ENCODE measurements around the gene CMTM1.
"Not testable (repeated sequence)": the region's sequence is repeated elsewhere in the genome, so short reads cannot be mapped to it uniquely, and the experiment has no call there.

The CMTM1 gene

DNA sequence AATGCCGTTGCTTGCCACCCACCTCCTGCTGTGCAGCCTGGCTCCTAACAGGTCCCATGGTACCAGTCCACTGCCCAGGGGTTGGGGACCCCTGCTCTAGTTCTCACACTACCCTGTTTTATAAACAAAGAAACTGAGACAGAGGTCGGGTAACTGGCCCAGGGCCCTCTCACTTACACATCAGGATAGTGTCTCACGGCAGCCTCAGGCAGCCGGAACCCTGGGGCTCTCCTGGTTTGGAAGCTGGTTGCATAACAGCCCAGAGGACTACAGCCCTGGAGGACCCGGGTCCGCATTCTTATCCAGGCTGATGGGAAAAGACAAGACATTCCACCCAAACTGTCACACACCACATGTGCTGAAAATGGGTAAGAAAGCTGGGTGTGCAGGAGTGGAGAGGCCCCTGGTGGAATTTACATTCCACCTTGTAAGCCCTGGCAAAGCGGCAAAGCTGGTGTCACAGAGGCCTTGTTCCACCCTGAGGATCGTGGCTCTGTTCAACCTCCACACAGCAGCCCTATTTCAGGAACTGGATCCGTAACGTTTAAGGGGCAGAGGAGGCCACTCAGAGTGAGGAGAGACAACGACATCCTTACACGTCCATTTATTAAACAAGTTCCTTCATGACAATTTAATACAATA is 48.0 kb downstream of the CMTM1 start:
- no peak for DNase-seq (ENCODE audit: low read depth in 2 of 2)

DNA sequence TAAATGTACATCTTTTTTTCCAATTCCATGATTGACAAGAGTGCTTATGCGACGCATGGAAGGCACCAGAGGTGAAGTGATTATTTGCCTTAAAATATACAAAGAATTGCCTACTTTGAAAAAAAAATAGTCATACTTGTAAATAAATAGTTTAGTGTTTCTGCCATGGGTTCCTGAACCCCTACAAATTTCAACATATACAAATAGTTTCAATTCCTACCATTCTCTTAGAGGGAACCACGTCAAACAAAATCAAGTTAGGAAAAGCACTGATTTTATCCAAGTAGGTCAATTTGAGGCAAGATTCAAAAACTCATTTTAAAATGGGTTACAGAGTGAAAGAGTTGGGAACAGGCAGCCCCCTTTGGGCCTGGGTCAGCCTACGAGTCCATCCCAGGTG is 49.9 kb downstream of the CMTM1 start:
- DNase-seq (ENCODE audit: low read depth in 2 of 2): no peak

DNA sequence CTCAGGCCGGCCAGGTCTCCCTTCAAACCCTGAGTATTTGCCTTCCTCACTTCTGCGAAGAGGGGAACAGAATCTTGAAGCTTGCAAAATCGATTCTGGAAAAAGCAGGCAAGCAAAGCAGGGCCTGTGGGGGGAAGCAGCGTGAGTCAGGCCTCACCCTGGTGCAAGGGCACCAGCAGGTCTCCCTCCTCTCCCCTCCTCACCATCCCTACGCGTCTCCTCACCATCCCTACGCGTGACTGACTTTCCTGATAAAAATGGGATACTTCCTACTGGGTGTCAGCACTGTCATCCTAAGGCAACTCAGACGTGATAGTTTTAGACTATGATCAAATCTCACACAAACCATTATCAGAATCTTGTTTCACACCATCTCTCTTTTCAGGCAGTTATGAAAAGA is 50.4 kb downstream of the CMTM1 start:
- DNase-seq (ENCODE audit: low read depth in 2 of 2): no peak

DNA sequence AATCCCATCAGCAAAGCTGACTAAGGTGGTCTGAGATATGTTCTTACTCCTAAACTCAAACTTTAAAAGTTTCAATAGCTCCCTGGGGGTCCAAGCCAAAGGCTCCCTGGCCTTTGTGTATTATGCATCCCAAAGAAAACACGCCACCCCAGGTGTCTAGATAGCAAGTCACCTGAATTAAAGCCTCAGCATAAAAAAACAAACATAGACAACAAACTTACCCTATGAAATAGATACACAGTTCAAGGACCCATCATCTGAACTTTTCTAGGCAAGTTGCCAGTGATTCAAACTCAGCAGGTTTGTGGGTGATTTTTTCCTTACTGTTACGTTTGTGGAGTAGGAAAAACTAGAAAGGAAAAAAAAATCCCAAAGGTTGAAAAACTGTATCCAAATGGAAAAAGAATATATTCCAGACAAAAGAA is 50.8 kb downstream of the CMTM1 start:
- no peak for DNase-seq (ENCODE audit: low read depth in 2 of 2)

DNA sequence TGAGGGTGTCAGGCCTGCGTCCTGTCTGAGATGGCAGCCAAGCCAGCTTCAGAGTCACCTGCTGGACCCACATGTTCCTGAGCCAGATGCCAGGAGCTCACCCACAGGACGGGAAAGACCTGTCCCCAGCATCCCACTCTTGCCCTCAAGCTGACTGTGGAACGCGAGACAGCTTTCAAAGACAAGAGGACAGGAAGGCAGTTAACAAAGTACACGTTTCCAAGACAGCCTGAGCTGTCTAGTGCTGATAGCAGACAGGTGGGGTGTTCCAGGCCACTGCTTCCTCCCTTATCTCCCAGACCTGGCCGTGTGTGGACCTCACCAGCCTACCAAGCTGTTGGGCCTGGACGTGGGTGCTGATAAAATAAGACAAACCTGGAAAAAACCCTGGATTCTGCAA is 51.5 kb downstream of the CMTM1 start:
- DNase-seq (ENCODE audit: low read depth in 2 of 2): no peak

DNA sequence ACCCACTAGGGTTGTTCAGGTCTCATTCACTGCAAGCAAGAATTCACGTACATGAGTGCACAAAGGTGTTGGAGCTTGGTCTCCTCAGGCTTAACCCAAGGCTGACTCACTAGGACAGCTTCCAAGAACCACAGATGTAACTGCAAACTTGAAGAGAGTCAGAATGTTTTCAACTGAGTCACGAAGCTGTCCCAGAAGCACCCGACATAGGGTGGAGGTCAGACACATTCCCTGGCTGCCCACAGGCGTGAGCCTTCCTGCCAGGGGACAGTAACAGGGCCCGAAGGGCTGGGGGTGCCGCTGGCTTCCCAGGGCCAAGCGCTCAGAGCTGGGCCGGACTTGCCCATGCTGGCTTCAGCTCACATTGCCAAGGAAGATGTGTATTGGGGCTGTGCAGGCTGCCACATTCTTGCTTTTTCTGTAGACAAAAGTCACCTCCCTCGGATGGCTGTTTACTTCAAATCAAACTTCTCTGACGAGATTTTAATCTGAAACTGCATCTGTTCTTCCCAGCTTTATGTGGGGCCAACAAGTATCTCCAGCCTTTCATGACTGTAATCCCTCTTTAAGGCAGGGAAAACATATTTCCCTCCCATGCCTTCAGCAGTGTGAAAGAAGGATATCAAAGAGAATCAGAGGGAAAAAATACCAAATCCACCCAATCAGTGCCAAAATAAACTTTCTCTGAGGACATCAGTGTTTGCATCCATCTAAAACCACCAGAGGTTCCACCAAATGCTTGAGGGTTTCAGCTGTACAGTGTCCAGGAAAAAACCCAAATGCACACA is 52.5 kb downstream of the CMTM1 start:
- DNase-seq (ENCODE audit: low read depth in 2 of 2): no peak

DNA sequence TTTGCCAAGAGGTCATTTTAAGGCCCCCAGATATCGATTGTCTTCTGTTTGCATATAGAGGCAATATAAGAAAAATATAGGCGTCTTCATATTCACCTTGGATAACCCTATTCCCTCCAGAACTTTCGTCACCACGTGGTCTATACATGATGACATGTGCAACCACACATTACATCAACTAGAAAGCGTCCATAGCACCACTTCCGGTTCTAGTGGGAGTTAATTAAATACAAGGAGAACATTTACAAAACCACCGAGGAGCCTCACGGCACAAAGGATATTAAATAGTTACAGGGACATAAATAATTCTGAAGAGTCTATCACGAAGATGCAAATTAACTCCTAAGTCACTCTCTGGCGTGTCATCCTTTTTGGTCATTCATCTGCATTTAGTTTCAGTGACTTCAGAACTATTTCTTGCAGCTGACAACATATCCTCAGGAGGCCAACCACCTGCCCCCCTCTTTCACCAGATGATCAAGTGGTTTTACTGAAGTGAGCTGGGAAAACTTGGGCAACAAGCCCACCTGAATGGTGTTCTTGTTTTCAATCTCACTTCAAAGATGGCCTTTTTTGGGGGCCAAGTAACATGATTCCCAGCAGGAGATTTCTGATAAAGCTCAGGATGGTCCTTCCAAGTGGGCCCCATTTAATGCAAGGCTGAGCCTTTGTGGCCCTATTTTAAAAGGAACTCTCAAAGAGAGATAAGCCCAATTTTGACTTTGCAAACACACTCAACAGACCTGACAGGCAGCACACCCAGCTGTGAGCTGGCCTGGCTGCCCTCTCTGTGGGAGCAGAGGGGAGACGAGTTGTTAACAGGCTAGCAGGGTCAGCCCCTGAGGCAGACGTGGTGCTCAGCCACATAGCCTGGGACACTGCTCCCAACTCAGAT is 53.5 kb downstream of the CMTM1 start:
- no peak for DNase-seq (ENCODE audit: low read depth in 2 of 2)

DNA sequence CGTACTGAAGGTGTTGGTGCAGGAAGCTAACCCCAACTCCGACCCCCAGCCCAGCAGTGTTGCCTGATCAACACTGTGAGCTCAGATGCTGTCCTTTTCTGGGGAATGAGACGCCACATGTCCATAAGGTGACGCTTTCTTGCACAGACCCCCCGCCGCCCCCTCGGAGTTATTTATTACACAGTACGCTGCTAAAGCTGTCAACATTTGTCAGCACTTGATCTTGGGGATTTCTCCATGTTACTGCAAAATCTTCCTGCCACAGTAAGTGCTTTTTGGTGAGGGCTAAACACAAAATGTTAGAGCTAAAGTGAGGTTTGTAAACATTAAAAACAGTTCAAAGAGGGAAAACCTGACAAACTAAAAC is 54.2 kb downstream of the CMTM1 start:
- DNase-seq (ENCODE audit: low read depth in 2 of 2): no peak

DNA sequence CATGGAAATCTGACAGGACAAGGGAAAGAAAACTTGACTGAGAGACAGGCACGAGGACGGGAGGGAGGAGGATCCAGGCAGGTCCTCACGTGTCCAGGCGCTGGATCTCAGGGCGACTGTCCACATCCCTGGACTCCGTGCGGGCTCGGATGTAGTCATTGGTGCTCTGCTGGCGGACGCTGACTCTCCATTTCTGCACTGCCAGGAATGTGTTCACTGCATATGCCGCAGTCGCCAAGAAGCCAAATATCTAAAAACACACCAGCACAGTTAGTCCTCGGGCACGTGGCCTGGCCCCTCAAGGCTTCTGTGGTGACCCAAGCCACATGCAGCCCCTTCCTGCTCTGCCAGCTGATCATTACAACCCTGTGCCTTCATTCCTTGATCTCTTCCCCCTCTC is 55.7 kb downstream of the CMTM1 start:
- no peak for DNase-seq (ENCODE audit: low read depth in 2 of 2)

DNA sequence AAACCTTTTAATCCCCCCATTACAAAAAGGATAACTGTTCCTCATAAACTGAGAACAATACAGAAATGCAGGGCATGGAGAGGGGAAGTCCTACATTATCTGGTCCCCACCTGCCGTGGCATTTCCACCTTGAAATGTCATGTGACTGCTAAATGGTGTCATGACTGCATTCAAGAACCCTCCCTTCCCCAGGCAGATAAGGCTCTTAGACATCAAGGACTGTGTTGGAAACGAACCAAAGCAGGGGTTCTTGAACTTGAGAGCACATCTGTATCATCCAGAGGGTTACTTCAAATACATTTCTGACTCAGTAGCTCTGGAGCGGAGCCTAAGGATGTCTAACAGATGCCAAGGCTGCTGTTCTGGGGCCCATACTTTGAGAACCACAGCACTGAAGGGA is 56.6 kb downstream of the CMTM1 start:
- no peak for DNase-seq (ENCODE audit: low read depth in 2 of 2)

DNA sequence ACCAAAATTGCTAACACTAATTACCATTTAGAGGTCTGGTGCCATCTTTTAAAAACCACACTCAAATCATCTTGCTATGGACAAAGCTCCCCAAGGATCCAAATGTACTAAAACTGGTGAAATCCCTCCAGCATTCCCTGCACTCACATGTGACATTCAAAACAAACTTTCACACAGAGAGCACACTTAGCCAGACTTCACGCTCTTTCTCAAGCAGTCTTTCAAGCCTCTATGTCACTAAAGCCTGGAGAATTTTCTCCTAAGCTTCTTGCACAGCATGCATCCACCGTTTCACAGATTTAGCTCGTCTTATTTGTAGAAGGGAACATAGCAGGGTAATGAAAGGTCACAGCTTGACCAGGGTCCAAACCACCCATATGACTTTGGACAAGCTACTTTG is 57.5 kb downstream of the CMTM1 start:
- no peak for DNase-seq (ENCODE audit: low read depth in 2 of 2)

DNA sequence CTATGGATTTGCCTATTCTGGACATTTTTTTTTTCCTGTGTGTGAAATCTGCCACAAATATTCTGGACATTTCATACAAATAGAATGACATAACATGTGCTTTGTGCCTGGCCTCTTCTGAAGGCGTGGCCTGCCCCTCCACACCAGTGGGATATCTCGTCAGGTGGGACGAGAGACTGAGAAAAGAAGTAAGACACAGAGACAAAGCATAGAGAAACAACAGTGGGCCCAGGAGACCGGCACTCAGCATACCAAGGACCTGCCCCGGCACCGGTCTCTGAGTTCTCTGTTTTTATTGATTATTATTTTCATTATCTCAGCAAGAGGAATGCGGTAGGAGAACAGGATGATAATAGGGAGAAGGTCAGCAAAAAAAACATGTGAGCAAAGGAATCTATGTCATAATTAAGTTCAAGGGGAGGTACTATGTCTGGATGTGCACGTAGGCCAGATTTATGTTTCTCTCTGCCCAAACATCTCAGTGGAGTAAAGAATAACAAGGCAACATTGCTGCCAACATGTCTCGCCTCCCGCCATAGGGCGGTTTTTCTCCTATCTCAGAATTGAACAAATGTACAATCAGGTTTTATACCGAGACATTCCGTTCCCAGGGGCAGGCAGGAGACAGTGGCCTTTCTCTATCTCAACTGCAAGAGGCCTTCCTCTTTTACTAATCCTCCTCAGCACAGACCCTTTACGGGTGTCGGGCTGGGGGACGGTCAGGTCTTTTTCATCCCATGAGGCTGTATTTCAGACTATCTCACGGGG is 61.6 kb downstream of the CMTM1 start:
- DNase-seq (ENCODE audit: low read depth in 2 of 2): not testable (repeated sequence)

All from activated CD8-positive, alpha-beta memory T cell treated with anti-CD3 and anti-CD28 coated beads for 4 hours (primary cell).